GM18909 (cell line): ENCODE measurements around the gene CCT8.

Source experiments
- ATAC-seq: cut with Tn5 transposase; IDR thresholded peaks from one replicate; pipeline ENCODE4 v1.9.1; 2021; ENCODE audit warnings: mild to moderate bottlenecking; ENCODE audit not compliant: unreplicated experiment, poor library complexity

CCT8 gene, protein sequence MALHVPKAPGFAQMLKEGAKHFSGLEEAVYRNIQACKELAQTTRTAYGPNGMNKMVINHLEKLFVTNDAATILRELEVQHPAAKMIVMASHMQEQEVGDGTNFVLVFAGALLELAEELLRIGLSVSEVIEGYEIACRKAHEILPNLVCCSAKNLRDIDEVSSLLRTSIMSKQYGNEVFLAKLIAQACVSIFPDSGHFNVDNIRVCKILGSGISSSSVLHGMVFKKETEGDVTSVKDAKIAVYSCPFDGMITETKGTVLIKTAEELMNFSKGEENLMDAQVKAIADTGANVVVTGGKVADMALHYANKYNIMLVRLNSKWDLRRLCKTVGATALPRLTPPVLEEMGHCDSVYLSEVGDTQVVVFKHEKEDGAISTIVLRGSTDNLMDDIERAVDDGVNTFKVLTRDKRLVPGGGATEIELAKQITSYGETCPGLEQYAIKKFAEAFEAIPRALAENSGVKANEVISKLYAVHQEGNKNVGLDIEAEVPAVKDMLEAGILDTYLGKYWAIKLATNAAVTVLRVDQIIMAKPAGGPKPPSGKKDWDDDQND

DNA sequence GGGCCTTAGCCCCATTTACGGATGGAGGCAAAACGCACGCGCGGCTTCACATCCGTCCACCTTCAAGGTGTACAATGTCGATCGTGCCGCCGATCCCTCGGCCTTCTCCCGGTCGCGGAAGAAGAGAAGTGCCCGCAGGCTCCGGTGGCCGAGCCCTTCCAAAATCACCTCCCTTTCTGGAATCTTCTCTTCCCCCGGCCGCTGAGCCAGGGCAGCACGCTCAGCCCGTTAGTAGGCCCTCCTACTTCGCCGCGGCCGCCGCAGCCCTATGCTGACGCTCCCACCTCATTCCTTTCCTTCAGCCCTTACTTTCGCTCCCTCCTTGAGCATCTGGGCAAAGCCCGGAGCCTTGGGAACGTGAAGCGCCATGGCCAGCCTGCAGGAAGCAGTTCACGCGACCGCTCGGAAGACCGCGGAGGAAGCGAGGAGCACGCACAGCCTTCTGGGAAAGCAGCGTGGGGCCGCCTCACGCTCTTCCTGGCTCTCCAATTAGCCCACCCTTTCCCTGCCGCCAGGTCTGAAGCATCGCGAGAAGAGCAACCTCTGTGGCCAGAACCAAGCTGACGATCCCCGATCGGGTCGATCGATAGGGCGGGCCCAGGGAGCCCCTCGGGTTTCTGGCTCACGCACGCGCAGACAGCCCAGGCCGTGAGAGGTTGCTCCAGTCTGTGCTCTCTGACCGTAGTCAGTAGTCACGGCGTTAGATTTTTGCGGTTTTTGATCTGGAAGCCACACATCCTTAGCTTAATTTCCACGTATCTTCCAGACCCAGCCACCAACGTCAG lies at the start of gene CCT8:
CCT8 (minus strand) TSS at position 427 of the 785 bp plus-strand sequence; CDS start at position 369, 58 bp downstream.
- peak; percentile 95 for ATAC-seq

GRCh38 chr21:29121759-29122158 lies 48.3 kb upstream of the CCT8 start:
- peak; percentile 62 for ATAC-seq

DNA sequence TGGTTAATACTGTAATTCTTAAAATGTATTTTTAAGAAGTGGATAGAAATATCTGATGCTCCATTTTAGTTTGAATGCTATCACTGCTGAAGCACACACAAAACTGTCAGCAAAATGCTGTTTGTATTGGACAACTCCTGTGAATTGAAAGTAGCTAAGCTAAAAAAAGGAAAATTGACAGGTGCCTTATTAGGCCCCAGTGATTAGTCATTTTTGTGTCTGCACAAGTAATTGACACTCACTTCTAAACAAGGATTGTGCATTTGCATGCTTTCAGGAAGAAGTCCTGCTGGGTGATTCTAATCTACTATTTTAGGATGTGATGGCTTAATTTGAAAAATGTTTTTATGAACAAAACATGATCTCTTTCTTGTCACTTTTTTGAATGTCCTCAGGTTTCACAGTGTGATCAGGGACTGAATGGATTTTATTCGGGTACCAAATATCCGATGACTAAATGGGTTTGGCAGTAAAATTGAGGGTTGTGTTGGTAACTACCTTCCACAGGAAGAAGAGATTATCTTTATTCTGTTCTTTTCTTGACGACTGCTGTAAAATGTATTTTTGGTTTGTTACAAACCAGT lies 44.0 kb upstream of the CCT8 start:
- ATAC-seq = peak; percentile 51

DNA sequence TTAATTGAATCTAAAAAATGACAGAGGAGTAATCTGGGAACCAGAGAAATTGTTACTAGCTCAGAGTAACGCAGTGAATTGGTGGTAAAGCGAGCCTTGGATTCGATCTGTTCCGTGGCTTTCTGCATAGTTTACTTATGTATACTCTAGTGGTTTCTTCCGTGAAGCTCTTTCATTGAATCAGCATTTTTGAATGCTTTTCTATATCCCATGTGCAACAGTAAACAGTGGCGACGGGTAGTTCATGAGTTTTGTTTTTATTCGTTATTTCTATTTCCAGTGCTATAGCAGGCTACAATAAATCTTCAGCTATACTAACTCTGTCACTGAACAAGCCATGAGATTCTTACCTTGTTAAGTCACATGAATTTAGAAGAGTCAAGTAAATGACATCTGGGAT lies 42.5 kb upstream of the CCT8 start:
- ATAC-seq = no peak

DNA sequence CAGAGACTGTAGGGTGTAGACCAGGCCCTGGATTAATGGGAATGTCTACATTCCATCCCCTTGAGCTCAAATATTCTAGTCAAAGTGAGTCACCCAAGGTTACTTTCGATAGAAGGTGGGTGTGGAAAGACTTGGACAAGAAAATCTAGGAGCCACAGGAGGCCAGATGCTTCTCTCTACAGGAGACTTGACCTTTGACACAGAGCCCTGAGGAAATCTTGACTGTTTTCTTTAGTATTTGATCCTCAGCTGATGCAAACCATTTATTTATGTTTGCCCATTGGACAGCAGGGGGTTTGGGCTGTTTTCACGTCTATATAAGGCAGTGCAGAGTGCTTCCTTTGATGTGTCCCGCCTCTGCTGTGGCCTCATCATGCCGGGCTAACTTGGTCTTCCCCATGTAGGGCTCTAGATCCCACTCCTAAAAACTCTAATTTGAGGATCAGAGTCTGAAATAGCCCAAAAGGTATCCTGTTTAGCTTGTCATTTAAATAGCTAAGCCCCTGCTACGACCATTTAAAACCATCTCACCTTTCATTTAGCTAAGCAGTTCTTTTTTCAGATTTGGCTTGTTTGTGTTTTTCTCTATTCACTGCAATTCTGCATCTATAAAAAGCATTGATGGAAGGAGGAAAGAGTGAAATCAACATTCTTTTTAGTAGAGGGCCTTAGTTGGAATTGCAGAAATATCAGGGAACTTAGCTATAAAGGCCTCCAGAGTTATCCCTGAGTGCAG lies 41.5 kb upstream of the CCT8 start:
- no peak for ATAC-seq

GRCh38 chr21:29105218-29105617 lies 31.8 kb upstream of the CCT8 start:
- no peak for ATAC-seq

DNA sequence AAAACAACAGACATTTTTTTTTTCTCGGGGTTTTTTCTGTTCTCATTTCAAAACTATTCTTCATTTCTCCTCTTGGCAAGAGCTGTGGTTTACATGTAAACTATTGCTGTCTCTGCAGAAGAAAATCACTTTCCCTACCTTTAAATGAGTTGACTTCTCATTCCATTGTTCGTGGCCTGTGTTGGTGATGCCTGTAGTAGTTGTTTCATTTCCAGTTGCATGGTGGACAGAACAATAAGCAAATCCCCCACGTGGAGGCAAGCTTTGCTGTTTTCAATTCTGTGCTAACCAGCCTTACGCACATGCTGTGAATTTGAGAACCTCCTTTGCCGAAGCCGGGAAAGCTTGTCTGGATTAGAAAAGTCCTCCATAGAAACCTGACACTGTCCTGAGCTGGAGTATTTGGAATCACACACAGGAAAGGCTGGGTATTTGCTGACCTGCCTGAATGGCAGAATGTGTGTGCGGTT lies 30.8 kb upstream of the CCT8 start:
- ATAC-seq = no peak

GRCh38 chr21:29102791-29103257 lies 29.4 kb upstream of the CCT8 start:
- no peak for ATAC-seq

DNA sequence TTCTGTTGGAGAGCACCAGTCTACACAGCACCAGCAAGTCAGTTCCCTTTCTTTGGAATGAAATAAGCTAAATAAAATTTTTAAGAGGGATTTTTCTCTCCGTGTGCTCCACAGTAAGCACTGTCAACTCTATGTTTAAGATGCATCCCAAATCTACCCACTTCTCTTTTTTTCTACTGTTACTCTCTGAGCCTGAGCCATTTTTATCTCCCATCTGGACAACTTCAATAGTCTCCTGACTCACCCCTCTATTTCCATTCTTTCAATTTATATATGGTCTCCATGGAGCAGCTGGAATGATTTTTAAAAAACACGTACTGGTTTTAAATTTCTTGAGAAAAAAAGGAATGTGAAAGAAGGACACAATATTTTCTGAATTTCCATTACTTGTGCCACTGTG lies 24.7 kb upstream of the CCT8 start:
- no peak for ATAC-seq

GRCh38 chr21:29096218-29097015 lies 23.0 kb upstream of the CCT8 start:
- no peak for ATAC-seq

DNA sequence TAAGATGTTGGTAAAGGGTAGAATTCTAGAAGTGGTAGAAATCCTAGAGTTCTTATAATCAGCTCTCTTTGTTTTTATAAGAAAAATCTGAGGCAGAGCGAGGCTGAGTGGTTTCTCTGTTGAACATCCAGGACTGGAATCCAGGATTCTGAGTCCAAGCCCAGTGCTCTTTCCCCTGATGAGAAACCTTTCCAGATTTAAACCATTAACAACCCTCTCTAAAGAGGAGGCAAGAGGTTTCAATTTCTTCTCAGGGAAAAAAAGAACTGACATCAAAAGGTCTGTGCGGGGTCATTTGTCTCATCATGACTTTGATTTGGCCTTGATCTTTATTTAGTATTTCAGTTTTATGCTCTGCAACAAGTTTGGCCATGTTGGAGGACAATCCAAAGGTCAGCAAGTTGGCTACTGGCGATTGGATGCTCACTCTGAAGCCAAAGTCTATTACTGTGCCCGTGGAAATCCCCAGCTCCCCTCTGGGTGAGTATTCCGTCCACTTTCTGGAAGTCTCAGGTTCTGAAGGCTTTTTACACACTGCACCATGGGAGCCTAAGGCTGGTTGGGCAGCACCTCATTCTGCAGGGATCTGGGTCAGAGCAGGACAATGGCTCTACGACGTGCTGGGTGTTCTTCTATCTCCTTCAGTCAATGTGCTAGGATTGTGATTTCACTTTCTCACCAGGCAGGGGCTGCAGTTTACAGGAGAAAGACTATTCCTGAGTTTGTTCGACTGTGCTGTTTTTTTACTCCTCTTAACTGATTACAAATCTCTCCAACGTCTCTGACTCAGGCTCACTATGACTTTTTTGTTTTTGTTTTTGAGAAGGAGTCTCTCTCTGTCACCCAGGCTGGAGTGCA lies 18.9 kb upstream of the CCT8 start:
- no peak for ATAC-seq

DNA sequence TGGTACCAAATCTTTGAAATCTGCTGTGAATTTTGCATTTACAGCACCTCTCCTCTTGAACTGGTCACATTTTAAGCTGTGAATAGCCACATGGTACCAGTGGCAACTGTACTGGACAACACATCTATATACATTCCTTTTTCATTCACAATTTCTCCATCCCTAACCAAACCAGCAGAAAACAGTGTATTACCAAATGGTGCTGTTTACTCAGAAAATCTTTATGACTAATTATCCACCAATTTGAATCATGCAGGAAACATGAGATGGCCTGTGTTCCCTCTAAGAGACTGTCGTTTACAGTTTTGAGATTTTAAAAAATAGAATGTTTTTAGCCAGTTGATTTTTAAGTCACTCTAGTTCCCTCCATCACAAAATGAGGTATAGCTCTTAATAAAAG lies 17.6 kb upstream of the CCT8 start:
- ATAC-seq = no peak

DNA sequence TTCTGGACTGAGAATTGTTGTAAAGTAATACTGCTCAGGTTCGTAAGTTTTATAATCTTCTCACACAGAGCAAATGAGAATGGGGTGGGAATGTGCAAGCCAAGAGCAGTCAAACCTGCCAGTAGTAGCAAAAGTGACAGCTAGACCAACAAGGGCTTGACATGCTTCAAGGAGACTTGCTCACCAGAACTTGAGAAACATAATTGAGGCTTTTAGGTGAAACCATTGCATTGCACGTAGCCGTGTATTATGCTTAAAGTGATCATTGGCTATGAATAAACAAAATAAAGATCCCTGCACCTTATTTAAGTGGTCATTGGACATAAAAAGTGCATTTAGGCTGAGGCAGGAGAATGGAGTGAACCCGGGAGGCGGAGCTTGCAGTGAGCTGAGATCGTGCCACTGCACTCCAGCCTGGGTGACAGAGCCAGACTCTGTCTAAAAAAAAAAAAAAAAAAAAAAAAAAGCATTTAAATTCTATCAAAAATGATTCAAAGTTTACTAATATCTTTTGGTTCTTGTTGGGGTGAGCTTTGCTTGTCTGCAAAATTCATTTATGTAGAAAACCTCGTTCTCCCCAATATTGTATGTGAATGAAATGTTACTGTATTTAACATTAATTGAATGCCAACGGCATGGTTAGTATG lies 11.8 kb upstream of the CCT8 start:
- no peak for ATAC-seq

DNA sequence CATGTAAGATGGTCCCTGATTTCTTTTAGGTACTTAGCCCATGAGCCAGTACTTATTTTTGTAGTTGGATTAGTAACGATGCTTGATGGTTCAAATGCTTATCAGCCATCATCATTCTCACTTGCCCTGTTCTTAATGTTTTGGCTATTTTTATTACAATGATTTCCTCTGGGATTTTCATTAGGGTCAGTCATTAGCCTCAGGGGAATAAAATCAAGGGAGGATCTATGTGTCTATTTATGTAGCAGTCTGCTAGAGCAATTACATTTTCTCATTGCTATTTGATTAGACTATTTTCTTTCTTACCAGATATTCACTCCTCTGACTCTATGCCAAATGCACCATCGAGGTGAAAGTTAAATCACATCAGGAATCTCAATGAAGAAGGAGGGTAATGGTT lies 10.9 kb upstream of the CCT8 start:
- ATAC-seq = no peak

GRCh38 chr21:29083306-29083705 lies 9.9 kb upstream of the CCT8 start:
- ATAC-seq = no peak

DNA sequence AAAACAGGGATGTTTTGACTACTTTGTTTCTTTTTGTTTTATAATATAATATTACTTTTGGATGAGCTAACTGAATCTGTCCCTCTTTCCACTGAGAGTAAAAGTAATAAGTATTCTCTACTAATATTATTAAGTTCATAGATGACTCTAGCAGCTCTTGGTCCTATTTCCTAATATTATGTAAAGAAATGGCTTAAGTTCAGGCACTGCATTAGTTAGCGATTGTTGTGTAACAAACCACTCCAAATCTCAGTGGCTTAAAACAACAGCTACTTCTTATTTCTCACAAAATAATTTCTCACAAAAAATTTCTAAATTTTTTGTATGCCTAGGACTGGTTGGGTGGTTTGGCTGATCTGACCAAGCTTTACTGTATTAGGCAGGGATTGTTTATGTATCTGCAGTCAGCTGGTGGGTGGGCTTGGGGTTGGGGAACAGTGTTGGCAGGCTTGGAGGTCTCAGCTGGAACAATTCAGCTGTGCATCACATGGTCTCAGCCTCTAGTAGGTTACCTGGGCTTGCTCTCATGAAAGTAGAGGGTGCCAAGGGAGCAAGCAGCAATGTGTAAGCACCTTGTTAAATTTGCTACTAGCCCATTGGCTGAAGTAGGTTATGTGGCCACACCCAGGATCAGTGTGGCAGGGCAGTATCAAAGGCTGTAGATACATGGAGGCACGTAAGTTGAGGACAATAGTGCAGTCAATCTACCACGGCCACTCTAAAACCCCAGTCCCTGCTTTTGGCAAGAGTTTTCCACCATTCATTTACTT lies 8.8 kb upstream of the CCT8 start:
- ATAC-seq = no peak

GRCh38 chr21:29080454-29080941 lies 7.0 kb upstream of the CCT8 start:
- ATAC-seq = no peak
